Keratinocyte (primary cell): ENCODE data around the gene NOL9. TPM values are rescaled to one million over a fixed set of nuclear protein-coding genes. Genes with fewer than 3 reads are reported as not detected.

ENCODE experiments used
- DNase-seq: peaks from one replicate; pipeline ENCODE4 v3.0.0-alpha.2; 2011; ENCODE audit warnings: low read depth, missing footprints, low spot score
- FAIRE-seq: peaks from 2 replicates; lab custom pipeline; 2011; peaks lifted over from hg19 to GRCh38; lab: Jason Lieb, UNC
- H2AFZ ChIP-seq: 2 replicates; pipeline ENCODE4 v1.6.0; 2012; ENCODE audit warnings: low read length, control low read depth, inconsistent platforms; ENCODE audit not compliant: control insufficient read depth
- H3K27ac ChIP-seq: 2 replicates; pipeline ENCODE4 v1.5.1; 2011; ENCODE audit warnings: low read length; ENCODE audit not compliant: control insufficient read depth, insufficient read depth
- H3K27me3 ChIP-seq: 3 replicates; pipeline ENCODE4 v1.6.0; 2011; ENCODE audit warnings: low read length; ENCODE audit not compliant: control insufficient read depth, insufficient read depth; ENCODE audit errors: extremely low read depth
- H3K36me3 ChIP-seq, 2 experiments: 2 replicates in 1 of 2; 3 replicates in 1 of 2; pipeline ENCODE4 v1.5.1; 2011; ENCODE audit warnings: low read length in 2 of 2, mild to moderate bottlenecking in 1 of 2; ENCODE audit not compliant: control insufficient read depth in 2 of 2, insufficient read depth in 2 of 2; ENCODE audit errors: extremely low read depth in 1 of 2
- H3K4me1 ChIP-seq: 3 replicates; pipeline ENCODE4 v1.5.1; 2011; ENCODE audit warnings: low read length; ENCODE audit not compliant: control insufficient read depth, insufficient read depth; ENCODE audit errors: extremely low read depth
- H3K4me2 ChIP-seq: 3 replicates; pipeline ENCODE4 v1.6.0; 2011; ENCODE audit warnings: low read depth, low read length; ENCODE audit not compliant: control insufficient read depth, insufficient read depth; ENCODE audit errors: extremely low read depth
- H3K4me3 ChIP-seq, 3 experiments: fragments of 200-600 bp in 1 of 3; sonication (generic) in 1 of 3; 2 replicates in 2 of 3; 3 replicates in 1 of 3; pipeline ENCODE4 v1.5.1; 2011 to 2016; ENCODE audit warnings: low read length in 3 of 3, mild to moderate bottlenecking in 3 of 3, control low read depth in 2 of 3, inconsistent platforms in 1 of 3, low read depth in 1 of 3, mixed read lengths in 1 of 3, mixed run types in 1 of 3, moderate library complexity in 1 of 3; ENCODE audit not compliant: control insufficient read depth in 2 of 3, insufficient read depth in 2 of 3; ENCODE audit errors: extremely low read depth in 1 of 3
- H3K79me2 ChIP-seq: 2 replicates; pipeline ENCODE4 v1.6.0; 2012; ENCODE audit warnings: low read length; ENCODE audit not compliant: control insufficient read depth, insufficient read depth
- H3K9ac ChIP-seq: 3 replicates; pipeline ENCODE4 v1.6.0; 2011; ENCODE audit warnings: low read length; ENCODE audit not compliant: control insufficient read depth, insufficient read depth; ENCODE audit errors: extremely low read depth
- H3K9me1 ChIP-seq: 3 replicates; pipeline ENCODE4 v1.6.0; 2011; ENCODE audit warnings: low read length; ENCODE audit not compliant: control insufficient read depth, insufficient read depth; ENCODE audit errors: extremely low read depth
- H3K9me3 ChIP-seq: 2 replicates; pipeline ENCODE4 v1.5.1; 2012; ENCODE audit warnings: low read depth, low read length; ENCODE audit not compliant: control insufficient read depth
- H4K20me1 ChIP-seq: 3 replicates; pipeline ENCODE4 v1.6.0; 2011; ENCODE audit warnings: low read length; ENCODE audit not compliant: control insufficient read depth, insufficient read depth; ENCODE audit errors: extremely low read depth
- EZH2 ChIP-seq: IDR thresholded peaks from one replicate; pipeline ENCODE4 v1.6.1; 2012; ENCODE audit warnings: inconsistent platforms, mild to moderate bottlenecking, low read length, moderate library complexity
- dilution Hi-C: fragments of 300-500 bp; cut with MboI; formaldehyde crosslinking; loops from one replicate; pipeline ENCODE4 v1.7.0; 2020; ENCODE audit warnings: low sequenced_read_pairs; ENCODE audit not compliant: extremely low pct_ligation_motif_present
- polyA plus RNA-seq, 5 experiments: library from polyadenylated mRNA; depleted of rRNA in 3 of 5; stranded (reverse) in 3 of 5; stranded (forward) in 1 of 5; unstranded in 1 of 5; fragments of >200 nt; gene quantifications; 1 replicate in 1 of 5; 2 replicates in 3 of 5; 3 replicates in 1 of 5; pipeline versions ENCODE4 v1.2.1 to v1.2.3, GENCODE V29; 2011 to 2012; ENCODE audit warnings: missing spikeins in 2 of 5, low read depth in 1 of 5, low replicate concordance in 1 of 5
- TF ChIP-seq, protein P1 (sequence below), 3 experiments: IDR thresholded peaks in 1 of 3; conservative IDR thresholded peaks in 1 of 3; optimal IDR thresholded peaks in 1 of 3; 2 replicates in 2 of 3; 3 replicates in 1 of 3; pipeline versions ENCODE3 to v1.5.1; 2011; ENCODE audit warnings: low read length in 3 of 3, mild to moderate bottlenecking in 3 of 3, moderate library complexity in 2 of 3, control low read depth in 1 of 3, inconsistent platforms in 1 of 3; ENCODE audit not compliant: insufficient read depth in 2 of 3; ENCODE audit errors: extremely low read depth in 1 of 3

Gene NOL9
- polyA plus RNA-seq, 1 donor (not counting 4 experiments of a cell fraction or from before 2014, with no cell fraction given) = 24.6 TPM

GRCh38 chr1:6488602-6489382 is 65.5 kb downstream of the NOL9 start:
- H3K27me3 ChIP-seq = no peaks in the 10 kb centered on the region
- peak overlapping the region; percentile 100 for H3K27ac ChIP-seq
- no peak overlapping the region for H2AFZ ChIP-seq
- peak overlapping the region; percentile 100 for H3K9ac ChIP-seq
- no peaks in the 10 kb centered on the region for H3K9me1 ChIP-seq
- peak overlapping the region; percentile 54 to 94 (median 87) for H3K4me3 ChIP-seq
- peaks cover 1 to 16% of the 10 kb centered on the region in 2 experiments for H3K36me3 ChIP-seq
- no peak for DNase-seq
- peaks cover 64% of the 10 kb centered on the region for H3K4me1 ChIP-seq
- H3K4me2 ChIP-seq = peak overlapping the region; percentile 99
- H3K79me2 ChIP-seq = peaks cover 25% of the 10 kb centered on the region
- TF ChIP-seq EZH2 = no peak
- TF ChIP-seq, protein P1, sequence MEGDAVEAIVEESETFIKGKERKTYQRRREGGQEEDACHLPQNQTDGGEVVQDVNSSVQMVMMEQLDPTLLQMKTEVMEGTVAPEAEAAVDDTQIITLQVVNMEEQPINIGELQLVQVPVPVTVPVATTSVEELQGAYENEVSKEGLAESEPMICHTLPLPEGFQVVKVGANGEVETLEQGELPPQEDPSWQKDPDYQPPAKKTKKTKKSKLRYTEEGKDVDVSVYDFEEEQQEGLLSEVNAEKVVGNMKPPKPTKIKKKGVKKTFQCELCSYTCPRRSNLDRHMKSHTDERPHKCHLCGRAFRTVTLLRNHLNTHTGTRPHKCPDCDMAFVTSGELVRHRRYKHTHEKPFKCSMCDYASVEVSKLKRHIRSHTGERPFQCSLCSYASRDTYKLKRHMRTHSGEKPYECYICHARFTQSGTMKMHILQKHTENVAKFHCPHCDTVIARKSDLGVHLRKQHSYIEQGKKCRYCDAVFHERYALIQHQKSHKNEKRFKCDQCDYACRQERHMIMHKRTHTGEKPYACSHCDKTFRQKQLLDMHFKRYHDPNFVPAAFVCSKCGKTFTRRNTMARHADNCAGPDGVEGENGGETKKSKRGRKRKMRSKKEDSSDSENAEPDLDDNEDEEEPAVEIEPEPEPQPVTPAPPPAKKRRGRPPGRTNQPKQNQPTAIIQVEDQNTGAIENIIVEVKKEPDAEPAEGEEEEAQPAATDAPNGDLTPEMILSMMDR (optimal IDR thresholded peaks at IDR 0.05 in 1 of 3, IDR thresholded peaks at IDR 0.05 in 1 of 3, conservative IDR thresholded peaks at IDR 0.05 in 1 of 3; ENCODE audit: extremely low read depth in 1 of 3, insufficient read depth in 2 of 3, low read length in 3 of 3) = no peak
- H3K9me3 ChIP-seq = no peaks in the 10 kb centered on the region
- FAIRE-seq = peak; percentile 91
- dilution Hi-C loops = no loop called here
- H4K20me1 ChIP-seq = no peaks in the 10 kb centered on the region

DNA sequence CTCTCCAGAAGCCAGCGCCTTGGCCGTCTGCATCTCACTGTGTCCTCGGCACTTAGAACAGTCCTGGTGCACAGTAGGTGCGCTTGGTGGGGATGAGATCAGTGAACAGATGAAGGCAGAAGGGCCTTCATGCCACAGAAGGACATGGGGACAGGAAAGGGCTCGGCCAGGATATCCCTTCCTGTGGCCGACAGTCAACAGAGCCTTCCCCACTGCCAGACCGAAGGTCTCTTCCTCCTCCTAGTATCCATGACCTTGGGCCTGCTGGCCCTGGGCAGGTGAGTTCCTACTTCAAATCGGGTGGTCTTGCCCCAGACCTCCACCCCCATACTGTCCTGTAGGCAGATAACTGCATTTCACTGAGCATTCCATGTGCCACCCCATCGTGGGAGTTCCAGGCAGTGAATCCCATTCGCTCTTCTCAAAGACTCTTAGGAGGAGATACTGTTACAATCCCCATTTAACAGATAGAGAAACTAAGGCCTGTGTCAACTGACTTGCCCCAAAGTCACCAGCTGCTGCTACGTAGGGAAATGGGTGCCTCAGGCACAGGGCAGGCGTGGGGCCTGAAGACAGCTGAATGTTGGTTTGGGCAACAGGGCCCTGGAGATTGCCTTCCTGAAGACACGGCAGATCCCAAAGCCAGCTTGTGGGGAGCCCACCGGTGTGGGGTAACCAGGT is 66.4 kb downstream of the NOL9 start:
- Histone ChIP-seq H3K36me3 (peaks cover 1 to 22% of the 10 kb centered on the region in 2 experiments), H3K79me2 (peaks cover 27% of the 10 kb centered on the region), H3K9me3 (no peaks in the 10 kb centered on the region), H3K9ac (peak overlapping the region; percentile 100), H3K27me3 (no peaks in the 10 kb centered on the region), H4K20me1 (no peaks in the 10 kb centered on the region), H3K4me1 (peaks cover 60% of the 10 kb centered on the region), H3K4me2 (peak overlapping the region; percentile 99), H2AFZ (no peak overlapping the region), H3K4me3 (peak overlapping the region in 2 of 3 experiments; percentile 16 to 57), H3K27ac (peak overlapping the region; percentile 100), H3K9me1 (no peaks in the 10 kb centered on the region)
- FAIRE-seq = no peak
- dilution Hi-C loops = no loop called here
- TF ChIP-seq EZH2 = no peak
- TF ChIP-seq, protein P1 (optimal IDR thresholded peaks at IDR 0.05 in 1 of 3, IDR thresholded peaks at IDR 0.05 in 1 of 3, conservative IDR thresholded peaks at IDR 0.05 in 1 of 3; ENCODE audit: extremely low read depth in 1 of 3, insufficient read depth in 2 of 3, low read length in 3 of 3) = no peak
- DNase-seq = no peak
